A549 (cell line): ENCODE data around the gene MBOAT2. TPM values are rescaled to one million over a fixed set of nuclear protein-coding genes. Genes with fewer than 3 reads are reported as not detected.

Experiments used
- ATAC-seq, 2 experiments: fragments of 200-7000 bp in 1 of 2; fragments of >200 bp in 1 of 2; cut with Nextera tagmentation in 1 of 2; cut with Tn5 transposase in 1 of 2; 3 replicates each; pipeline versions ENCODE4 v1.8.0 to v1.9.1; 2018 to 2020; ENCODE audit warnings: mild to moderate bottlenecking in 1 of 2, moderate library complexity in 1 of 2
- CTCF ChIA-PET: fragments of 300-600 bp; sonication (Branson Sonifier 250); formaldehyde crosslinking; extraction: SDS; loops from one replicate; lab custom pipeline; 2021; ENCODE audit warnings: antibody characterized with exemption, inconsistent platforms; lab: Yijun Ruan, JAX
- POLR2A ChIA-PET: fragments of 350-600 bp; formaldehyde crosslinking; extraction: SDS; loops from one replicate; lab custom pipeline; 2021; ENCODE audit warnings: antibody characterized with exemption, inconsistent platforms; lab: Yijun Ruan, JAX
- DNase-seq, 2 experiments: peaks; one replicate each; pipeline versions ENCODE4 v3.0.0 to v3.0.0-alpha.2; 2011 to 2016; ENCODE audit warnings: low read depth in 1 of 2, low spot score in 1 of 2
- FAIRE-seq: peaks from 2 replicates; lab custom pipeline; 2011; peaks lifted over from hg19 to GRCh38; lab: Jason Lieb, UNC
- H3K27ac ChIP-seq, 2 experiments: fragments of >200 bp; sonication (Bioruptor Twin); formaldehyde crosslinking; 3 replicates each; pipeline ENCODE4 v1.5.1; 2016 to 2017
- H3K4me1 ChIP-seq: fragments of >200 bp; sonication (Bioruptor Twin); formaldehyde crosslinking; 3 replicates; pipeline ENCODE4 v1.6.1; 2016
- H3K4me2 ChIP-seq: fragments of >200 bp; sonication (Bioruptor Twin); formaldehyde crosslinking; 3 replicates; pipeline ENCODE4 v1.6.1; 2016
- H3K4me3 ChIP-seq: fragments of >200 bp; sonication (Bioruptor Twin); formaldehyde crosslinking; 3 replicates; pipeline ENCODE4 v1.5.1; 2016
- H3K9me3 ChIP-seq: fragments of >200 bp; sonication (Bioruptor Twin); formaldehyde crosslinking; 3 replicates; pipeline ENCODE4 v1.6.1; 2016
- ATOH8 ChIP-seq: fragments of 250-450 bp; sonication (Bioruptor Pico); IDR thresholded peaks from 2 replicates; pipeline ENCODE4 v1.5.0; 2020; ENCODE audit warnings: low read depth, mild to moderate bottlenecking, moderate library complexity
- CHD2 ChIP-seq: fragments of 150-350 bp; IDR thresholded peaks from 2 replicates; pipeline ENCODE4 v1.6.1; 2014; ENCODE audit warnings: low read length; ENCODE audit not compliant: partially characterized antibody
- E2F6 ChIP-seq: IDR thresholded peaks from 2 replicates; pipeline ENCODE4 v1.6.1; 2012; ENCODE audit warnings: low read depth, borderline replicate concordance
- ELK1 ChIP-seq: fragments of 150-350 bp; IDR thresholded peaks from 2 replicates; pipeline ENCODE4 v1.6.1; 2014; ENCODE audit warnings: low read depth, mild to moderate bottlenecking, low read length
- ESRRA ChIP-seq: fragments of 150-350 bp; IDR thresholded peaks from 2 replicates; pipeline ENCODE4 v1.6.1; 2014; ENCODE audit warnings: mild to moderate bottlenecking, low read length, borderline replicate concordance
- HOXA7 ChIP-seq: fragments of 250-450 bp; sonication (Bioruptor Pico); IDR thresholded peaks from 2 replicates; pipeline ENCODE4 v1.5.0; 2020; ENCODE audit warnings: mild to moderate bottlenecking, moderate library complexity
- HOXB5 ChIP-seq: fragments of 250-450 bp; sonication (Bioruptor Pico); IDR thresholded peaks from 2 replicates; pipeline ENCODE4 v1.5.0; 2020; ENCODE audit warnings: mild to moderate bottlenecking, moderate library complexity
- KDM5A ChIP-seq: fragments of 200-600 bp; sonication (generic); IDR thresholded peaks from 2 replicates; pipeline ENCODE4 v1.6.1; 2016; ENCODE audit warnings: antibody characterized with exemption, mild to moderate bottlenecking
- MAFK ChIP-seq: fragments of 450-650 bp; IDR thresholded peaks from 2 replicates; pipeline ENCODE4 v1.6.1; 2014; ENCODE audit not compliant: partially characterized antibody
- MAX ChIP-seq: IDR thresholded peaks from 2 replicates; pipeline ENCODE4 v1.6.1; 2012
- RARB ChIP-seq: fragments of 250-450 bp; sonication (Bioruptor Pico); IDR thresholded peaks from 2 replicates; pipeline ENCODE4 v1.8.0; 2021; ENCODE audit warnings: mild to moderate bottlenecking, moderate library complexity
- RNF2 ChIP-seq: fragments of 200-600 bp; sonication (generic); IDR thresholded peaks from 2 replicates; pipeline ENCODE4 v1.6.1; 2016; ENCODE audit warnings: low read depth, mild to moderate bottlenecking, antibody characterized with exemption, moderate library complexity, borderline replicate concordance
- SMC3 ChIP-seq: fragments of >200 bp; sonication (Bioruptor Twin); formaldehyde crosslinking; IDR thresholded peaks from 3 replicates; pipeline ENCODE4 v1.6.1; 2018; ENCODE audit warnings: inconsistent platforms
- TFCP2L1 ChIP-seq: fragments of 250-450 bp; sonication (Bioruptor Pico); IDR thresholded peaks from 2 replicates; pipeline ENCODE4 v1.5.0; 2021; ENCODE audit warnings: mild to moderate bottlenecking
- ZFP36 ChIP-seq: fragments of 450-650 bp; IDR thresholded peaks from 2 replicates; pipeline ENCODE4 v1.6.1; 2014; ENCODE audit warnings: borderline replicate concordance; ENCODE audit not compliant: partially characterized antibody
- ZNF302 ChIP-seq: fragments of 250-450 bp; sonication (Bioruptor Pico); IDR thresholded peaks from 2 replicates; pipeline ENCODE4 v1.9.0; 2021; ENCODE audit warnings: inconsistent platforms, mild to moderate bottlenecking, moderate library complexity
- ZSCAN20 ChIP-seq: fragments of 250-450 bp; sonication (Bioruptor Pico); IDR thresholded peaks from 2 replicates; pipeline ENCODE4 v1.8.0; 2022; ENCODE audit warnings: mild to moderate bottlenecking, moderate library complexity
- WGBS: methylation state at CpG from one replicate; pipeline ENCODE4 v1.1.6; 2017; ENCODE audit errors: missing lambda C conversion rate; 5-methylcytosine and 5-hydroxymethylcytosine counted together
- polyA plus RNA-seq, 4 experiments: library from polyadenylated mRNA; depleted of rRNA in 3 of 4; stranded (reverse); fragments of >200 nt; fragmentation: RNase III in 1 of 4; extraction: RNeasy Plus Mini Kit Qiagen cat#74134 plus additional on column Dnase treatment in 1 of 4; gene quantifications; 2 replicates in 3 of 4; 3 replicates in 1 of 4; pipeline ENCODE4 v1.2.3, GENCODE V29; 2011 to 2017

The MBOAT2 gene
- polyA plus RNA-seq, 2 of the 4 experiments (the other 2 are of a cell fraction) = 33.1 to 33.3 TPM

- TF ChIP-seq MAX (no peak), HOXA7 (CRISPR knock-in tag) (no peak), ELK1 (no peak), ZNF302 (no peak)
Measured at GRCh38 chr2:9008951-9009664, 5.6 kb upstream of the MBOAT2 start (continued).

GRCh38 chr2:9006368-9006767 lies 2.9 kb upstream of the MBOAT2 start:
- ATAC-seq (no peak), FAIRE-seq (no peak), DNase-seq (no peak)
- TF ChIP-seq TFCP2L1 (CRISPR knock-in tag) (no peak), E2F6 (no peak), ELK1 (no peak), ATOH8 (CRISPR knock-in tag) (no peak), KDM5A (no peak), ESRRA (no peak), ZNF302 (no peak), RARB (CRISPR knock-in tag) (no peak), RNF2 (no peak), ZSCAN20 (CRISPR knock-in tag) (no peak), MAFK (no peak), CHD2 (no peak), ZFP36 (no peak), SMC3 (no peak), MAX (no peak), HOXB5 (no peak)
- no peak overlapping the region for H3K4me2 ChIP-seq
- CTCF ChIA-PET = interaction anchor here (1.7 to 2.9 kb wide), 2 partner anchors 85 to 136 kb away, joined by 5 to 10 read pairs; no protein-coding TSS in a partner anchor
- H3K4me3 ChIP-seq = no peak overlapping the region
- no peaks in the 10 kb centered on the region for H3K9me3 ChIP-seq
- H3K4me1 ChIP-seq = peaks cover 18% of the 10 kb centered on the region; the same call in 2 of the 3 replicates
- POLR2A ChIA-PET = no interaction called here
- no peak overlapping the region for H3K27ac ChIP-seq
- 89% methylated on average over 3 of the region's 3 CpGs for WGBS
